Right renal cortex interstitium (tissue), 3 donors: Measurements from ENCODE around the gene LDB3. TPM values are rescaled to one million over a fixed set of nuclear protein-coding genes. Genes with fewer than 3 reads are reported as not detected.
A peak's percentile ranks its signal among the peaks of the same experiment; 100 is the strongest.
"Not testable (repeated sequence)": the region's sequence is repeated elsewhere in the genome, so short reads cannot be mapped to it uniquely, and the experiment has no call there.

Source experiments
- DNase-seq, 3 donors: peaks; one replicate each; pipeline ENCODE4 v3.0.0-alpha.2; 2013; ENCODE audit warnings: low read depth in 3 of 3, low spot score in 2 of 3
- polyA plus RNA-seq, 3 donors: library from polyadenylated mRNA; unstranded; fragments of 120-200 nt; gene quantifications; one replicate each; pipeline ENCODE4 v1.2.1, GENCODE V29; 2013; ENCODE audit not compliant: insufficient read length in 3 of 3

Gene LDB3
- polyA plus RNA-seq = 1 to 10 TPM in 2 of 3 donors, under 1 TPM in 1; 0.72 to 1.7 (median 1.2) TPM

GRCh38 chr10:86668297-86669165 lies at the start of gene LDB3:
Gene LDB3 (plus strand): TSS chr10:86668511. CDS start chr10:86668692, 181 bp downstream.
- DNase-seq = no peak

- DNase-seq = no peak
Observed at GRCh38 chr10:86628311-86628710, 40.0 kb upstream of the LDB3 start.

GRCh38 chr10:86630079-86630478 lies 38.2 kb upstream of the LDB3 start:
- no peak for DNase-seq

- no peak for DNase-seq
Observed at GRCh38 chr10:86632009-86632800, 36.1 kb upstream of the LDB3 start.

- no peak for DNase-seq
Observed at GRCh38 chr10:86632951-86633350, 35.4 kb upstream of the LDB3 start.

GRCh38 chr10:86635402-86635801 lies 32.9 kb upstream of the LDB3 start:
- no peak for DNase-seq

- no peak for DNase-seq
Observed at GRCh38 chr10:86636311-86636710, 32.0 kb upstream of the LDB3 start.

GRCh38 chr10:86642021-86642420 lies 26.3 kb upstream of the LDB3 start:
- DNase-seq = no peak

GRCh38 chr10:86642499-86642898 lies 25.8 kb upstream of the LDB3 start:
- DNase-seq = no peak

GRCh38 chr10:86644152-86644793 lies 24.0 kb upstream of the LDB3 start:
- no peak for DNase-seq

- no peak for DNase-seq
Observed at GRCh38 chr10:86644794-86645445, 23.4 kb upstream of the LDB3 start.

- DNase-seq = not testable (repeated sequence)
Observed at GRCh38 chr10:86645621-86646165, 22.6 kb upstream of the LDB3 start.

GRCh38 chr10:86646532-86646931 lies 21.8 kb upstream of the LDB3 start:
- no peak for DNase-seq

GRCh38 chr10:86646933-86647332 lies 21.4 kb upstream of the LDB3 start:
- no peak for DNase-seq

- DNase-seq = no peak
Observed at GRCh38 chr10:86647773-86648703, 20.3 kb upstream of the LDB3 start.

- DNase-seq = peak in 1 of 3 donors; percentile 52
Observed at GRCh38 chr10:86648704-86649427, 19.4 kb upstream of the LDB3 start.

- DNase-seq = no peak
Observed at GRCh38 chr10:86649471-86650150, 18.7 kb upstream of the LDB3 start.

GRCh38 chr10:86650151-86650550 lies 18.2 kb upstream of the LDB3 start:
- DNase-seq = no peak
